HG02678 (cell line): Measurements from ENCODE around the gene TSSC4.

Experiments
- ATAC-seq: cut with Tn5 transposase; IDR thresholded peaks from one replicate; pipeline ENCODE4 v1.9.1; 2021; ENCODE audit warnings: mild to moderate bottlenecking, moderate library complexity; ENCODE audit not compliant: unreplicated experiment

The TSSC4 gene

DNA sequence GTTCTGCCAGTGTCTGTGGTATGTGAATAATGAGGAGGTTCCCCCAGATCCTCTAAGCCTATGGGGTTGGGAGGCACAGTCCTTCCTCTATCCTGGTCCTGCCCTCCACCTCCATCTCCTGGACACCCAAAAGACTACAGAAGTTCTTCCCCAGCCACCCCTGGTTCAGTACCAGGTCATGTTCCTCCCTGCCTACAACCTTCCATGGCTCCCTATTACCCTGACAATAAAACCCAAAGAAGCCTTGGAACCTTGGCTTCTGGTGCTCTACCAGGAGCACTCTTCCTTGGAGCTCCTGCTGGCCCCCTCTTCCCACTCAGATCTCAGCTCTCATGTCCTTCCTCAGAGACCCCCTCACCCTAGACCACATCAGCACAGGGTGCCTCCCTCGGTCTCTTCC lies 30.8 kb downstream of the TSSC4 start:
- no peak for ATAC-seq

DNA sequence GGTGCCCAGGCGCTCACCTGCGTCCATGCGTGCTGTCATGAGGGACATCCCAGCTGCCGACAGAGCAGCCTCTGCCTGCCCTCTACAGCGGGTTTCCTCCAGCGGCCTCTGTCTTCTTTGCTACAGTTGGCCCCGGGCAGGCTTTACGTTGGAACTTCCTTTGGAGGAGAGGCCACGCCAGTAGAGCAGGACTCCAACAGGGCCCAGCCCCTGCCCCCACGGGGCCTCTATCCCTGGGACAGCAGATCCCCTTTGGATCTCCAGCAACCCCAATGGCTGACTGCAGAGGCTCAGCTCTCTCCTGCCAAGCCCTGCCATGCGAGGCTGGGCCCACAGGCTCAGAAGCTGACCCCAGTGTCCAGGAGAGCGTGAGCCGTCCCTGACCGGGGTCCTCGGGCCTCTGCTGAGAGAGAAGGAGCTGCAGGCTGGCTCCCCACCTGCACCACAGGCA lies 31.6 kb downstream of the TSSC4 start:
- no peak for ATAC-seq

DNA sequence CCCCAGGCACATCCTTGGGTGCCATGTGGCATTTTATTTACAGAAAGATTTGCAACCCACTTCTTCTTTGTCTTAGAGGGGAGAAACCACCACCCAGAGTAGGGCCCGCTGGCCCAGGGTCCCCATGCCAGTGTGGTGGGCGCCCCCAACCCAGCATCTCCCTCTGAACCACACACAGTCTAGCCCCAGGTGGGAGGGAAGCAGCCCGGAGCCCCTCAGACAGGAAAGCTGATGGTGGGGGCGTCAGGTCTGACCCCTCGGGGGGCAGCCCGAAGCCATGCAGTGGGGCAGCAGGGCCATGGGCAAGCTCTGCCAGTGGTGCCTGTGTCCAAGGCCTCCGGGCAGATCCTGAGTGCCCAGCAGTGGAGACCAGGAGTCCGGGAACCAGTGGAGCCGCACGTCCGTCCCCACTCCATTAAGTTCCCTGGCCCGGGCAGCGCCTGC lies 32.1 kb downstream of the TSSC4 start:
- ATAC-seq = no peak

DNA sequence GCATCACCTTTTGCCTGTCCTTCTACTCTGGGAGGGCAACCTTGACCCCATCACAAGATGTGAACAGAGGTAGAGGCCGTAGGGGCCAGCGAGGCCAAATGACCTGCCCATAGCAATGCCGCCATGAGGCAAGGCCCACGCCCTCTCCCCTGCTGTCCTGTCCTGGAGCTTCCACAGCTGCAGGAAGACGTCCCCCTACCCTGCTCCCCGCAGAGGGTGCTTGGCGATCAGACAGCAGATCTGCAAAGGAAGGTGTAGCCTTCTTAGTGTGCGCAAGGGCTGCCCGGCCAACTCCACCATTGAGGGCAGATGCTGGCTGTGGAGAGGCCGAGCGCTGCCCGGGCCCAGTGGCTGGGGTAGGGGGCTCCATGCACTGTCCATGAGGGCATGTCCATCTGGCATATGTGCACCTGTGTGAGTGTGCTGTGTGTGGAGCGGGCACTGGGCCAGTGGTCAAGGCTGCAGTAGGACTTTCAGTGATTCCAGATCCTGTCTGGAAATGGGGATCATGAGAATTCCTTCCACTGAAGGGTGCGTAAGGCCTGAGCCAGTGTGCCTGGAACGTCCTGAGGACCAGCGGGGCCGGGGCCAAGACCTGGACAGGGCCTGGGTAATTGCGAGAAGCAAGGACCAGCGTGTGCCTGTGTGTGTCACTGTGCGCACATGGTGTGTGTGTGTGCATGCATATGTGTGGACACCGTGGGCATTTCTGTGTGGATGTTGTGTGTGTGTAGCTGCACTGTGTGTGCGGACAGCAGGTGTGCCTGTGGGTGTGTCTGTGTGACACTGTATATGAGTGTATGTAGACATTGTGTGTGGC lies 32.8 kb downstream of the TSSC4 start:
- no peak for ATAC-seq

DNA sequence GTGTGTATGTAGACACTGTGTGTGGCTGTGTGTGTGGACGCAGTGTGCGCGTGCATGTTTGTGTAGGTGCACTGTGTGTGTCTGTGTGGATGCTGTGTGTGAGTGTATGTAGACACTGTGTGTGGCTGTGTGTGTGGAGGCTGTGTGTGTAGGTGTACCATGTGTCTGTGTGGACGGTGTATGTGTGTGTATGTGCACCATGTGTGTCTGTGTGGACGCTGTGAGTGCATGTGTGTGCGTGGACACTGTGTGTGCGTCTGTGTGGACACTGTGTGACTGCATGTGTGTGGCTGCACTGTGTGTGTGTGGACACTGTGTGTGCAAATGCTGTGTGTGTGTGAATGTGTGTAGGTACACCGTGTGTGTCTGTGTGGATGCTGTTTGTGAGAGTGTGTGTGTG lies 33.5 kb downstream of the TSSC4 start:
- ATAC-seq = no peak

DNA sequence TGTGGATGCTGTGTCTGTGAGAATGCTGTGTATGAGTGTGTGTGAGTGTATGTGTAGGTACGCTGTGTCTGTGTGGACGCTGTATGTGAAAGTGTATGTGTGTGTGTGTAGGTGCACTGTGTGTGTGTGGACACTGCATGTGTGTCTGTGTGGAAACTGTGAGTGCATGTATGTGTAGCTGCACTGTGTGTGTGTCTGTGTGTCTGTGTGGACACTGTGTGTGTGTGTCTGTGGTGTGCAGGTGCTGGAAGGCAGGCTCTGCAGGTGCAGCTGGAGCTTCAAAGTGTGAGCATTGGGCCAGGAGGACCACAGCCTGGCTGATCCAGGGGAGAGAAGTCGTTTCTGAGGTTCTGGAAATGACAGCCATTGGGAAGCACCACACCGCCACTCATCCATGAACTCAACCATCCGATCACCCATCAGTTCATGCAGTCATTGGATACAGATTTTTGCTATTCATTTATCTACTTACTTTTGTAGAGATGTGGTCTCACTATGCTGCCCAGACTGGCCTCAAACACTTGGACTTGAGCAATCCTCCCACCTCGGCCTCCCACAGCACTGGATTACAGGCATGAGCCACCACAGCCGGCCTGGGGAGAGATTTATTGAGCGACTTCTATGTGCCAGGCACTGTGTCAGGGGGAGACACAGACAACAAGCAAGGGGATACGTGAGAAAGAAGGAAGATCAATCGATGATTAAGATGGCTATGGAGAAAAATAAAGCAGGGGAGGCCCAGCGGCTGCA lies 34.1 kb downstream of the TSSC4 start:
- ATAC-seq = no peak

DNA sequence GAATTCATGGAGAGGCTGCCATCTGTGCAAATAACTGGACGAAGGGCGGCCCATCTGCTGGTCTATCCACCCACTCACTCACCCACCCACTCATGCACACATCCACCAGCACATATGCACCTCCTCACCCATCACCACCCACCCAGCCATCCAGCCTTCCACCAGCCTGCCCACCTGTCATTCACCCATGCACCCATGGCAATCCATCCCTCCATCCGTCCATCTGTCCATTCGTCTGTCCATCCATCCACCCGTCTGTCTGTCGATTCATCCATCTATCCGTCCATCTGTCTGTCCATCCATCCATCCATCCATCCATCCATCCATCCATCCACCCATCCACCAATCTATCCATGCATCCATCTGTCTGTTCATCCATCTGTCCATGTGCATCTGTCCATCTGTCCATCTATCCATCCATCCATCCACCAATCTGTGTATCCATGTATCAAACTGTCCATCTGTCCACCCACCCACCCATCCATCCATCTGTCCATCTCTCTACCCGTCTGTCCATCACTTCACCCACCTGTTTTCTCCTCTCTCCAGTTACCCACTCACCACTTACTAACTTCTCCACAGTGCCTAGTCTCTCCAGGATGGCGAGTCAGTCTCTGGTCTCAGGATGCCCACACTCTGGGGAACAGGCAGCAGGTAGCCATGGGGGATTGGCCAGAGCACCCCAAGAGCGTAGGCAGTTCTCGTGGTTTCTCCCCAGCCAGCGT lies 34.9 kb downstream of the TSSC4 start:
- no peak for ATAC-seq

DNA sequence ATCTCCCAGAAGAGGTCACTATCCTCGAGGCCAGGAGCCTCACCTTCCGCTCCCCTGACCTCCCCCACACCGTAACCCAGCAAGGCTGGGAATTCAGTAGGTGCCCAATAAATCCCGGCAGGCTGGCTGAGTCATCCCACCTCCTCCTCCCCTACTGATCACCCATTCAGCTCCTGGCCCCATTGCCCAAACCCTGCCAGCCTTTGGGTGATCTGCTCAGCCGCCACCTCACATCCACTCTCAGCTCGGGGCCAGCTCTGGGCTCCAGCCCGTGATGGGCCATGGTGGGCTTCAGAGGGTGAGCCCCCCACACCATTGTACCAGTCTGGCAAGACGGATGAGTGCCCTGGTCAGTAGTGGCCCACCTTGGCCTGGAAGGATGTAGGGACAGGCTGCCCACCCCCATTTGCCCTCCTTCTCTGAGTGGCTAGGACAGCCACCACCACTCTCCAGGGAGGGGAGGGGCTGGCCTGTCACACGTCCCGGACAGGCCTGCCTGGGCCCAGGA lies 35.5 kb downstream of the TSSC4 start:
- ATAC-seq = no peak

DNA sequence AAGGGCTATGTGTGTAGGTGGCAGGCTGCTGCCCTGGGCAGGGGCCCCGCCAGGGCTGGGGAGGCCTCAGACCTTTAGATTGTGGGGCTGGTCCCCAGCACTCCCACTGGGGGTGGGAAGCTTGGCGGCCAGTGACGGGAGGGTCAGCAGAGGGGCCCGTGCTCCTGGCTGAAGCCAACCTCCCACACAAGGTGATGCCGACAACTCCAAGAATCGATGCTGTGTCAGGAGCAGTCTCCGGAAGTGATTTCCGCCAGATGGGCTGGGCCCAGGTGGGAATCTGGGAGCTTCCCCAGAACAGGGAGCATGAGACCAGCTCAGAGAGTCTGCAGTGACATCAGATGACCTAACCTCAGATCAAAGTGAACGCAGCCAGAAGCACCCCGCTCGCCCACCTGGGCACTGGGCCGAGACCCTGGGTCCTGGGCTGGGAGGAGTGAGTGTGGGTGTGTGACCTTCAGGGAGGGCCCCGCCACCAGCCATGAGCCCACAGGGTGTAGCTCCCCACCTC lies 36.0 kb downstream of the TSSC4 start:
- no peak for ATAC-seq

DNA sequence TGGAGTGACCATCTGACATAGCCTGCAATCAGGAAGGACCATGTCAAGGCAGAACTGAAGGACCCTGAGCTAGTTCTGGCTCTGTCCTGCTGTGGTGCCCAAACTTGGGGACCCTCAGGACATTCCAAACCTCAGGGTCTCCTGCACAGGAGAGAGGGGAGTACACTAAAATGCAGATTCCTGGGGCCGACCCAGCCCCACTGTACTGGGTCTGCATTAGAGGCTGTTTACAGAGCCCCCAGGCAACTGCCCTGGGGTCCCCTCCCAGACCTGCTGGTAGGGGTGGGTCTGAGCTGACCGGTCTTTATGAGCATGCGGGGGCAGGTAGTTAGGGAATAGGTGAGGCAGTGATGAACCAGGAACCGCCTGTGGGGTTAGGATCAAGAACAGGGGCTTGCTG lies 37.0 kb downstream of the TSSC4 start:
- no peak for ATAC-seq

DNA sequence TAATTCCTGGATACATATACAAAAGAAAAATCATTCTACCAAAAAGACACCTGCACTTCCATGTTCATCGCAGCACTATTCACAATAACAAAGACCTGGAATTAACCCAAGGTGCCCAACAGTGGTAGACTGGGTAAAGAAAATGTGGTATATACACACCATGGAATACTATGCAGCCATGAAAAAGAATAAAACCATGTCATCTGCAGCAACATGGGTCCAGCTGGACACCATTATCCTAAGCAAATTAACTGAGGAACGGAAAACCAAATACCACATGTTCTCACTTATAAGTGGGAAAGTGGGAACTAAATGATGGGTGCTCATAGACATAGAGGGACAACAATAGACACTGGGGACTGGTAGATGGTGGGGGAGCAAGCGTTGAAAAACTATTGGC lies 39.3 kb downstream of the TSSC4 start:
- no peak for ATAC-seq

DNA sequence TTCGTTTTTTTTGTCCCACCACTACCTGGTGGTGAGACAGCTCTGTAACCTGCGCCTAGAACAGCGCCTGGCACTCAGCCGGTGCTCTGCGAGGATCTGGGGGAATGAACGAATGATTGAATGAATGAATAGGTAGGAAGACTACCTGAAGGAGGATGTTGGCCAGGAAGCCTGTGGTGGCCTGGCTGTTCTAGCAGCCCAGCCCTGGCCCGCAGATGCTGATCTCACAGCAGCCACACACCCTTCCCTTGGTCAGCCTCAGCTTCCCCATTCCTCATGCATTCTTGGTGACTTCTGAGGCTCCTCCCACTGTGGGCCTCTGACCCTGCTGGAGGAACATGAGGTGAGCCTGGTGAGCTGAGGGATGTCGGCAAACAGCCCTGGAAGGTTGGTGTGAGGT lies 40.1 kb downstream of the TSSC4 start:
- no peak for ATAC-seq

DNA sequence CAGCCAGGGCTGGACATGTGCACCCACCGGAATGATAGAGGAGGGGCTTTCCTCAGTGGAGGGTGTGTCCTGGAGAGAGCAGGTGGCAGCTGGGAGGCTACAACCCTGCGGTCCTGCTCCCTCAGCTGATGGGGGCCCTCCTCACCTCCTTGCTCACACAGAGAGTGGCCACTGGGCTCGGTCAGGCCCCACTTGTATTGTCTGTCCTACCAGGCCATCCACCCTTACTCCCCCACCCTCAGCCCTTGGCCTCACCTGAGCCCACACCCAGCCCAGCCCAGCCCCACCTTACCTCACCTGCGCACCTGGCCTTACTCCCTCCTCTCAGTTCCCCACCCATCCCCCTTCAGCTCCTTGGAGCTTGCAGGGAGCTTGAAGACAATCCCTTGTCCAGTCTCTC lies 40.6 kb downstream of the TSSC4 start:
- ATAC-seq = no peak

DNA sequence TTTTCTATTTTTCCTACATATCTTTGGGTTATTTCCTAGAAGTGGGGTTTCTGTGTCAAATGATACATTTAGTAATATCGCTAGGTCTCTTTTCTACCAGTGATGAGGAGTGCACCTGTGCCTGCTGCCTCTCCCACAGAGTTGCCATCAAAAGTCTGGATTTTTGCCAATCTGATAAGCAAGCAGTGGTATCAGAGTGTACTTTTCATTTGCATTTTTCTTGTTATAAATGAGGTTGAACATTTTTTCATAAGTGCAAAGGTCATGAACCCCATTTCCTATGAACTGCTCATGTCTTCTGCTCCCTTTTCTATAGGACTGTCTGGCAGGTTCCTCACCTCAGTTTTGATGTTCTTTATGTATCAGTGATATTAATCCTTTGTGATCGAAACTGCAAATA lies 42.0 kb downstream of the TSSC4 start:
- no peak for ATAC-seq

DNA sequence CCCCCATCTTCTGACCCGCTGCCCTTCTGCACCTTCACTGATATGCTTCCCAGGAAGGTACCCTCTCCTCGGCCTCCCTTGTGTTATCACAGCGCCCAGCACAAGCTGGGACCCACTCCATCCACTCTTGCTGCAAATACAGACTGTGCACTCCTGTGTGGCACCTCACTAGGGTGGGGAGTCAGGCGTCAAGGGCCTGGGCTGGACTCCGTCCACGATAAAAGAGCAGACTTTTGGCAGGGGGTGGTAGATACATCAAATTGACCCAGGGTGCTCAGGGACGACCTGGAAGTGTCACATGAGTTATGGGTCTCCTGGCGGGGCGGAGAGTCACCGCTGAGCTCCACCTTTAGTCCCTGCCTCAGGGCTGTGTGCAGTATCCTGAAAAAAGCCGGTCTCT lies 42.9 kb downstream of the TSSC4 start:
- ATAC-seq = no peak

DNA sequence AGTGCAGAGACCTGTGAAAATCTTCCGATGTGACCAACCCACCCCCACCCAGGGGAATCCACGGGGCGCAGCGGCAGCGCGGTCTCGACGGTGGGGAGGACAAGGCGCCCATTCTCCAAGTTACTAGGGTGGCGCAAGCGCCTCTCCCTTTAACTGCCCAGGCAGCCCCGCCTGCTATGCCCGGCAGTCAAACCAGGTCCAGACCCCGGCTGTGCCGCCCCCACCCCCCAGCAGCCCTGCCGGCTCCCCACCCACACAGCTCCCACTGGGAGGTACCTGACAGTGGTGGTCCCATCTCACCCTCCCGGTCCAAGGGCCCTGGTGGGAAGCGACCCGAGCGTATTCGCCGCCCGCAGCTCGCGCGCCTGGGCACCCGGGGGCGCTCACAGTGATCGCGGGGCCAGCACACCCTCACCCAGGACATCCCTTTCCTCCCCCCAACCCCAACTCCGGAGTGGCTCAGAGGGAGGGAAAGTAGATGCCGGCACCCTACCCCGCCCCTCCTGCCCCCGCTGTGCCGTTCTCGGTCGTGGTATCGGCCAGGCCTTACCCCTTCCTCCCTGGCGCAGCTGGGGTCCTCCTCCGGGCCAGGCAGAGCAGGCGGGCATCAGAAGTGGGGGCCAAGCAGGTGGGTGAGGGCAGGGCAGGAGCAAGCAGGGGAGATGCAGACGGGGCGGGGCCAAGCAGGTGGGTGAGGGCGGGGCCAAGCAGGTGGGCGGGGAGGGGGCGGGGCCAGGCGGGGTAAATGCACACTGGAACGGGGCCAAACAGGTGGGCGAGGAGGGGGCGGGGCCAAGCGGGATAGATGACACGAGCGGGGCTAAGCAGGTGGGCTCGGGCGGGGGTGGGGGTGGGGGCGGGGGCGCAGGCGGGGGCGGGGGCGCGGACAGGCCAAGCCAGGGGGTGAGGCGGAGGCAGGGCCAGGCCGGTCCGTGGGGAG lies 43.6 kb downstream of the TSSC4 start, which contains the start of gene TRPM5:
Gene TRPM5 (minus strand): TSS at position 634 of the 940 bp plus-strand sequence. CDS start 21,478 bp downstream, outside the sequence.
- no peak for ATAC-seq

DNA sequence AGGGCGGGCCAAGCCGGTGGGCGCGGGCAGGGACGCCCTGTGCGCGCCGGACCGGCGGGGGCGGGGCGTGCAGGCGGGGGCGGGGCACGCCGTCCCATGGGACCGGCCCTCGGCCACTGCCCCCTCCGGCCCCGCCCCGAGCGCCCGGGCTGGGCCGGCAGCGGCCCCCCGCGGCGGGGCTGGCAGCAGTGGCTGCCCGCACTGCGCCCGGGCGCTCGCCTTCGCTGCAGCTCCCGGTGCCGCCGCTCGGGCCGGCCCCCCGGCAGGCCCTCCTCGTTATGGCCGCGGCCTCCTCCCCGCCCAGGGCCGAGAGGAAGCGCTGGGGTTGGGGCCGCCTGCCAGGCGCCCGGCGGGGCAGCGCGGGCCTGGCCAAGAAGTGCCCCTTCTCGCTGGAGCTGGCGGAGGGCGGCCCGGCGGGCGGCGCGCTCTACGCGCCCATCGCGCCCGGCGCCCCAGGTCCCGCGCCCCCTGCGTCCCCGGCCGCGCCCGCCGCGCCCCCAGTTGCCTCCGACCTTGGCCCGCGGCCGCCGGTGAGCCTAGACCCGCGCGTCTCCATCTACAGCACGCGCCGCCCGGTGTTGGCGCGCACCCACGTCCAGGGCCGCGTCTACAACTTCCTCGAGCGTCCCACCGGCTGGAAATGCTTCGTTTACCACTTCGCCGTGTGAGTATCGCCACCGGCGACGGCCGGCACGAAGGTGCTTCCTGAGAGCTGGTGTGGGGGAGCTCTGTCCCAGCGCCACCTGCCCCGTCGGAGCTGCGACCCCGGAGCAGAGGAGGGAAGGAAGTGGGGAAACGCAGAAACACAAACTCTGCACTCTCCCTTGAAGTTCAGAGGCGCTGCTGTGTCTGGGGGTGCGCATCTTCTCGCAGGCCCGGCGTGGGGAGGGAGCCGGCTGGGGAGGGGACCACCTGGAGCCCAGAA lies 44.5 kb downstream of the TSSC4 start, which contains the start of gene KCNQ1:
Gene KCNQ1 (plus strand): TSS at position 188 of the 925 bp plus-strand sequence. CDS start 91 bp downstream, at position 279.
- ATAC-seq = no peak

DNA sequence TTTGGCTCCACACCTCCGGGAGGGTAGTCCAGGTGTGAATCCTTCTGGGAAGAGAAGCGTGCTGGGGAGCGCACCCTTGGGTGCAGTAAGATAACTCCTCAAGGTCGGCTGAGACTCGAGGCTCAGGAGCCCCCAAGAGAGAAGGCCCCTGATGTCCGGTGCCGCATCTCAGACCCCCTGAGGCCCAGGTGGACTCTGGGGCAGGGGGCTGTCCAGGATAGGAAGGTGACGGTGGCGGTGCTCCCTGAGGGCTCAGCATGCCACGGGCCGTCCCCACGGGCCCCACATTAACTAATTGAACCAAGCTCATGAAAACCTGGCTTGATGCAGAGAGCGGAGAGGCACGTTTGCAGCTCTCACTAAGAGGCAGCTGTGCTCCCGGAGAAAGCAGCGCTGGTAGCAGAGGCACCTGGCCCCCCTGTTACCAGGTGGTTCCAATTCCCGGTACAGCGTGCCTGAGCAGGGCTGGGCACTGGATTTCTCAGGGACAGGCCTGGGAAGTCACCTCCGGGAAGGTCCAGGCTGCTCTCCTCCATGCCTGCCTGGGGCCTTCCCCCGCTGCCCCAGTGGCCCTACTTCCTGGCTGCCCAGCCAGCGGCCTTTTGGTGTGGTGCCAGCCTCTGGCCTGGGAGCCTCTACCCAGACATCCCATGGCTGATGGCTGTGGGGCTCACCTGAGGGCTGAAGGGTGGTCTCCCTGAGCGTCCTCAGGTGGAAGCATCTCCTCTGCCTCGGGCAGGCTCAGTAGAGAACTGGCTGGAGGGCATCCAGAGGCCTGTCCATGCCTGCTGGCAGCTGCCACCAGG lies 45.4 kb downstream of the TSSC4 start:
- ATAC-seq = no peak
